ENCODE data around the gene SRD5A3. TPM values are rescaled to one million over a fixed set of nuclear protein-coding genes. Genes with fewer than 3 reads are reported as not detected.

SRD5A3 gene
- total RNA-seq, 1 donor from 2014 or later: 12.1 TPM

- ATAC-seq: no peak
Observed at GRCh38 chr4:55405073-55405472, 59.0 kb downstream of the SRD5A3 start.

GRCh38 chr4:55406545-55406944, 60.5 kb downstream of the SRD5A3 start:
- no peak for DNase-seq (ENCODE audit: low spot score)
- no peak for ATAC-seq

More at GRCh38 chr4:55405073-55405472, 59.0 kb downstream of the SRD5A3 start:
- no peak for DNase-seq (ENCODE audit: low spot score)

GRCh38 chr4:55407119-55407518, 61.1 kb downstream of the SRD5A3 start:
- ATAC-seq (no peak), DNase-seq (ENCODE audit: low spot score) (no peak)

GRCh38 chr4:55407764-55408163, 61.7 kb downstream of the SRD5A3 start:
- ATAC-seq: no peak
- no peak for DNase-seq (ENCODE audit: low spot score)

GRCh38 chr4:55409468-55410171, 63.6 kb downstream of the SRD5A3 start:
- no peak for DNase-seq (ENCODE audit: low spot score)
- ATAC-seq: peak; percentile 25

GRCh38 chr4:55410431-55410830, 64.4 kb downstream of the SRD5A3 start:
- no peak for ATAC-seq
- no peak for DNase-seq (ENCODE audit: low spot score)

- DNase-seq (ENCODE audit: low spot score) (no peak), ATAC-seq (no peak)
Observed at GRCh38 chr4:55411621-55412020, 65.6 kb downstream of the SRD5A3 start.

GRCh38 chr4:55416176-55416575, 70.1 kb downstream of the SRD5A3 start:
- DNase-seq (ENCODE audit: low spot score): no peak
- no peak for ATAC-seq

Other genes starting within 250 kb of the SRD5A3 start
- gene KDR, start 220.6 kb upstream of the SRD5A3 start, total RNA-seq: 13.5 TPM
- 15.8 TPM for gene TMEM165, start 49.7 kb downstream of the SRD5A3 start, total RNA-seq
- gene CLOCK, start 200.7 kb downstream of the SRD5A3 start, total RNA-seq: 14.4 TPM
- gene PDCL2, start 246.0 kb downstream of the SRD5A3 start, total RNA-seq: not detected

Data from left lobe of liver (tissue), 2 donors.